ENCODE measurements around the gene NME7. TPM values are rescaled to one million over a fixed set of nuclear protein-coding genes. Genes with fewer than 3 reads are reported as not detected.
"Not testable (repeated sequence)": the region's sequence is repeated elsewhere in the genome, so short reads cannot be mapped to it uniquely, and the experiment has no call there.

NME7 gene
- polyA plus RNA-seq, 1 donor from 2014 or later, result 10.7 TPM

DNA sequence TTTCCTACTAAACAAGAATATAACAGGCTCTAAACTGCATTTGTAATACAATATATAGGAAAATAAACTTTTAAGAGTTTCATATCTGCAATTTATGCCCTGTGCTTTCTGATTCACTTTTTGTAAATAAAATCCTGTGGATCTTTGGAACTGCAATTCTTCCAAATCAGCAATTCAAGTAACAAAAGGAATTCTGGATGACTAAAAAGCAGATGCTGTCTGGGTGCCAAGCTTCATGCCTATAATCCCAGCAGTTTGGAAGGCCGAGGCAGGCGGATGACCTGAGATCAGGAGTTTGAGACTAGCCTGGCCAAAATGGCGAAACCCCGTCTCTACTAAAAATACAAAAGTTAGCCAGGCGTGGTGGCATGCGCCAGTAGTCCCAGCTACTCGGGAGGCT, 6.3 kb downstream of the NME7 start:
- H3K4me1 Mint-ChIP-seq, result peaks cover 0 to 6% (median 4%) of the 10 kb centered on the region in 3 donors
- H3K4me3 Mint-ChIP-seq, result no peak overlapping the region
- peaks cover 5% of the 10 kb centered on the region for H3K36me3 Mint-ChIP-seq
- peaks cover 0 to 5% (median 0%) of the 10 kb centered on the region in 3 donors for H3K9me3 Mint-ChIP-seq
- H3K27me3 Mint-ChIP-seq, result no peaks in the 10 kb centered on the region
- no peak overlapping the region for H3K27ac Mint-ChIP-seq

DNA sequence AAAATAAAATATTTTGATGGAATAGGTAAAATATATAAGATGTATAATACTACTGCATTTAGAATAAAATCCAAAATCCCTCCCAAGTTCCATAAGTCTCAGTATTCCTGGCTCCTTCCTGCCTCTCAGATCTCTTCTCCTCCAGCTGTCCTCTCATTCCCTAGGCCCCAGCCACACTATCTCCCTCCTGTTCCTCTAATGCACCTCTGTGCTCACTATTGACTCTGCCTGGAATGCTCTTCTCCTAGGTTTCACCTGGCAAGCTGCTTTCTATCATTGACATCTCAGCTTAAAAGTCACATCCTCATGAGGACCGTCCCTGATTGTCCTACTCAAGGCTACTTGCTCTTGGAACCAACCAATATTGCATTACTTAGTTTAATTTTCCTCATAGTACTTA, 7.2 kb downstream of the NME7 start:
- H3K27me3 Mint-ChIP-seq, result no peaks in the 10 kb centered on the region
- H3K4me1 Mint-ChIP-seq, result peaks cover 0 to 6% (median 4%) of the 10 kb centered on the region in 3 donors
- no peak overlapping the region for H3K4me3 Mint-ChIP-seq
- H3K9me3 Mint-ChIP-seq, result peaks cover 0 to 5% (median 0%) of the 10 kb centered on the region in 3 donors
- no peak overlapping the region for H3K27ac Mint-ChIP-seq
- peaks cover 5% of the 10 kb centered on the region for H3K36me3 Mint-ChIP-seq

DNA sequence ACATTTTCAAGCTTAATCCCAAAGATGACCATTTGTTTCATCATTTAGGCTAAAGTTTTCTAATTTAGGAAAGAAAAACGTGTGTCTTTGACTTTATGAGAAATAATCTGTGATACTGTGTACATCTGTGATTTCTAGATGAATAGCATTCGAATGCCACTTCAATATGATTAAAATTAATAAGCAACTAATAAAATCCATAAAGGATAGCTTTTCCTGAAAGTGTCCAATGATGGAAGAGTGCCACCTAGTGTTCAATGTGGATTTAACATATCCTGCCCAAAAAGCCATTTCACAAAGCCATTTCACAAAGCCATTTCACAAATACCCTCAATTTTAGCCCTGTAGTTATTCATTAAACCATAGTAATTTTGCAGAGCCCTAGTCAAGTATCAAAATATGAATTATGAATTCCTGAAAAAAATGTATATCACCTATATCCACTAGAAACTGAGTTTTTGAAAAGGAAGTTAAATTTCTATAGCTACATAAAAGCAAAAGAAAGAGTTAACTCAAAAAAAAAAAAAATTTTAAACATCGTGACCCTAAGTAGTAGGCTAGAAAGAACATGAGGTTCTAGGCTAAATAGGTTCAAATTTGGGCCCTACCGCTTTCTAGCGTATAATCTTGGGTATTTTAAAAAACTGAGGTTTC, 19.1 kb downstream of the NME7 start:
- Mint-ChIP-seq H3K9me3 (no peaks in the 10 kb centered on the region), H3K4me1 (peaks cover 0 to 3% (median 0%) of the 10 kb centered on the region in 3 donors), H3K27me3 (no peaks in the 10 kb centered on the region)

DNA sequence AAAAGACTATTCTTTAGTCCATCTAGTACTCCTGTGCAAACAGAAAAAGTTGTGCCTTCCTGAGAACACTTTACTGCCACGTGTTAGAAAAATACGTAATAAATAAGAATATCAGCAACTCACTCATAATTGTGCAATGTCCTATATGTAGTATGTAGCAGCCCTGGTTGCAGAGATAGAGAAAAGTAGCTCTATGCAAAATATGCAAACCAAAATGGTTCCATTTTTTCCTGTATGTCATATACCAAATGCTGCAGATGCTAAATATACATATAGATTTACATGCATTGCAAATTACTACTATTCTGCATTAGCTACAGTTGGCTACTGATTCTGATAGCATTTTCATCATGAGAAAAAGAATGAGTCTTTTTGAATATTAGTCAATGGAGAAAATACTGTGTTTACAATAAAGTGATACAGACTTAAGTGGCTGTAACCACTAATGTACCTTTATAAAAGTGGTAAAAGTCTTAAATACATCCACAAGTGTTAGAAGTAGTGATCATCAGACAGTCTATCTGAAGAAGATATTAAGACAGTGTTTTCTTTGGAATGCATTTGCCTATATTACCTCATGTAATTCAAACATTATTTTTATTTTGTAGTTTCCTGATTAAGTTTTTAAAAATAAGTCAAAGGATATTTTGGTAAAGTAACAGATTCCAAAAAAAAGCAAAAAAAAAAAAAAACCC, 19.8 kb downstream of the NME7 start:
- peaks cover 4% of the 10 kb centered on the region for H3K36me3 Mint-ChIP-seq
- H3K9me3 Mint-ChIP-seq, result no peaks in the 10 kb centered on the region
- no peak overlapping the region for H3K27ac Mint-ChIP-seq
- H3K4me3 Mint-ChIP-seq, result no peak overlapping the region
- no peaks in the 10 kb centered on the region for H3K27me3 Mint-ChIP-seq
- H3K4me1 Mint-ChIP-seq, result peaks cover 0 to 3% (median 0%) of the 10 kb centered on the region in 3 donors

More for the DNA sequence above, 19.1 kb downstream of the NME7 start:
- no peak overlapping the region for H3K27ac Mint-ChIP-seq
- peaks cover 7% of the 10 kb centered on the region for H3K36me3 Mint-ChIP-seq
- no peak overlapping the region for H3K4me3 Mint-ChIP-seq

DNA sequence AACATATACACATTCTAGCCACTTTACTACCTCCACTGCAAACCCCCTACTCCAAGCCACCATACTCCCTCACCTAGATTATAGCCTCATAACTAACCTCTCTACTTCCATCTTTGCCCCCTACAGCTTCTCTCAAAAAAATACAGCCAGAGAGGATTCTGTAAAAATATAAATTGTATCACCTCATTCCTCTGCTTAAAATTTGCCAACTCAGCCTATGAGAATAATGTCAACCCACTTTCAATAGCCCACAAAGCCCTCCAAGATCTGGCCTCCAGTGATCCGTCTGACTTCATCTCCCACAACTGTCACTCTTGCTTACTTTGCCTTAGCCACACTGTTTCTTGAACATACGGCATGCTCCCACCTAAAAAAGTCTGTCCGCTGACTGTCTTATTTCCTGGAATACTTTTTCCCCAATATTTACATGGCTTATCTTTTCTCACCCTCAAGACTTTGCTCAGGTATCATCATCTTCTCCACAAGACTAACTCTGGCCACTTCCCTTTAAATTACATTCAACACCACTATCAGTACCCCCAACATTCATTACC, 21.5 kb downstream of the NME7 start:
- H3K4me3 Mint-ChIP-seq, result no peak overlapping the region
- no peak overlapping the region for H3K27ac Mint-ChIP-seq
- H3K36me3 Mint-ChIP-seq, result peaks cover 3% of the 10 kb centered on the region
- no peaks in the 10 kb centered on the region for H3K27me3 Mint-ChIP-seq
- peaks cover 0 to 3% (median under 1%) of the 10 kb centered on the region in 3 donors for H3K4me1 Mint-ChIP-seq
- no peaks in the 10 kb centered on the region for H3K9me3 Mint-ChIP-seq

DNA sequence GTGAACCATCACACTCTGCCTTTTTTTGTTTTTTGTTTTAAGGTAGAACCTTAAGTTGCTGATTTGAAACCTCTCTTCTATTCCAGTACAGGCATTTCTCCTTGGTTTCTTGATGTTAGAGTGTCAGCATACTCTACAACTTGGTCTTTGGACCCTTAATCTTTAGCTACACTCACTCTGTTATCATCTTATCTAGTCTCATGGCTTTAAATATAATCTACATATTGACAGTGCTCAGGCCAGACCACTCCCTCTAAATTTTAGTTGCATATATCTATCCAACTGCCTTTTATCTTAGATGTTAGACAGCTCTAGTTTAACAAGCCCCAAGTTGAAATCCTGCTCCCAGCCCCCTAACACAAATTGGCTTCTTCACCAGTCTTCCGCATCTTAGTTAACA, 22.1 kb downstream of the NME7 start:
- peaks cover 3% of the 10 kb centered on the region for H3K36me3 Mint-ChIP-seq
- H3K9me3 Mint-ChIP-seq, result no peaks in the 10 kb centered on the region
- H3K4me1 Mint-ChIP-seq, result peaks cover 4 to 7% (median 6%) of the 10 kb centered on the region in 3 donors
- H3K27me3 Mint-ChIP-seq, result peaks cover 1% of the 10 kb centered on the region
- H3K4me3 Mint-ChIP-seq, result no peak overlapping the region
- H3K27ac Mint-ChIP-seq, result no peak overlapping the region

DNA sequence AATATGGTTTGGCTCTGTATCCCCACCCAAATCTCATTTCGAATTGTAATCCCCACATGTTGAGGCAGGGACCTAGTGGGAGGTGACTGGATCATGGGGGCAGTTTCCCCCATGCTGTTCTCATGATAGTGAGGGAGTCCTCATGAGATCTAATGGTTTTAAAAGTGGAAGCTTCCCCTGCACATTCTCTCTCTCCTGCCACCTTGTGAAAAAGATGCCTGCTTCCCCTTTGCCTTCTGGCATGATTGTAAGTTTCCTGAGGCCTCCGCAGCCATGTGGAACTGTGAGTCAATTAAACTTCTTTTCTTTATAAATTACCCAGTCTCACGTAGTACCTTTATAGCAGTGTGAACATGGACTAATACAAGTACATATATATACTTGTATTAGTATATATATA, 25.5 kb downstream of the NME7 start:
- H3K27ac Mint-ChIP-seq, H3K4me3 Mint-ChIP-seq, H3K27me3 Mint-ChIP-seq, H3K4me1 Mint-ChIP-seq, H3K36me3 Mint-ChIP-seq, H3K9me3 Mint-ChIP-seq: not testable (repeated sequence)

DNA sequence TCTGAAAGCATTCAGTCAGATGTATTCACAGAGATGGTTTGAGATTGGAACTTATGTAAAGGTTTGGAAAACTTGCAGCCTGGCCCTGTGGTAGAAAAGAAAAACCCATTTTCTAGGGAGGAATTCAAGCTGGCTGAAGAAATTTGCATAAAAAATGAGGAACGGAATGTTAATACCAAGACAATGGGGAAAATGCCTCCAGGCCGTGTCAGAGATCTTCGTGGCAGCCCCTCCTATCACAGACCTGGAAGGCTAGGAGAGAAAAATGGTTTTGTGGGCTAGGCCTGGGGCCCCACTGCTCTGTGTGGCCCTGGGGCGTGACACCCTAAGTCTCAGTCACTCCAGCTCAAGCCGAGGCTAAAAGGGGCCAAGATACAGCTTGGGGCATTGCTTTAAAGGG, 26.7 kb downstream of the NME7 start:
- Mint-ChIP-seq H3K27me3 (peaks cover 2% of the 10 kb centered on the region), H3K4me1 (peaks cover 2 to 9% (median 8%) of the 10 kb centered on the region in 3 donors), H3K4me3 (peak overlapping the region in 1 of 4 donors; percentile 49), H3K36me3 (peaks cover 8% of the 10 kb centered on the region), H3K9me3 (peaks cover 0 to 2% (median 0%) of the 10 kb centered on the region in 3 donors), H3K27ac (no peak overlapping the region)

DNA sequence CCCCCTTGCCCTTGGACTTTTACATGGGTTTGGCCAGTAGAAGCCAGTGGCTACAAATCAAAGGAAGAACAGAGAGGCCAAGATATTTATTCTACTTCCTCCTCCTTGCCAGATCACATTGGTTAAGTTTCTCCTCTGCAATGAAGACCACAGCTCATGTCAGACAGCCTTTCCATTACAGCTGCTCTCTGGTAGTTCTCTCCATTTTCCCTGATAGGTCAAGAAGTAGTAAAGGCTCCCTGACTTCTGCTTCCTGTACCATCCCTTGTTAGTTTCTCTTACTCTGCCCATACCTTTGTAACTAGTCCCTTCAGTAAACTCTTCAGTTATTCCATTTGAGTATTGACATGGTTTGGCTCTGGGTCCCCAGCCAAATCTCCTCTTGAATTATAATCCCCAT, 27.8 kb downstream of the NME7 start:
- peaks cover 2% of the 10 kb centered on the region for H3K27me3 Mint-ChIP-seq
- H3K4me1 Mint-ChIP-seq, result peaks cover 2 to 9% (median 8%) of the 10 kb centered on the region in 3 donors
- H3K36me3 Mint-ChIP-seq, result peaks cover 10% of the 10 kb centered on the region
- peaks cover 0 to 6% (median 3%) of the 10 kb centered on the region in 3 donors for H3K9me3 Mint-ChIP-seq
- H3K27ac Mint-ChIP-seq, result no peak overlapping the region
- H3K4me3 Mint-ChIP-seq, result no peak overlapping the region

DNA sequence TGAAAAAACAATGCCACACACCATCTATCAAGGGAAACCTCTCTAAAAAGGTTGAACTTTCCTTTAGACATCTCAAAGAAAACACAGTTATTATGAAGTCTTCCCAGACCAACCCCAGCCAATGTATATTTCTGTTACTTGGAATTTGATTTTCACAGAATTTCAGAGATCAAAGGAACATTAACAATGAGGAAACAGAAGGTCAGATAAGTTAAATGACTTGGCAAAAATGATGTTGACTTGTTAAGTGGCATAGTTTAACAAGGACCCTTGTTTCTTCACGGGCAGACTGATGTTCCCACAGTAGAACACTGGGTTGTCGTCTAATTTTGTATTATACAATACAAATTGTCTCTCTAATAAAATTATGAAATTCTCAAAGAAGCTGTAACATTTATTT, 29.0 kb downstream of the NME7 start:
- Mint-ChIP-seq H3K4me3 (no peak overlapping the region), H3K9me3 (peaks cover 0 to 6% (median 3%) of the 10 kb centered on the region in 3 donors), H3K27ac (no peak overlapping the region), H3K4me1 (peaks cover 4 to 9% (median 8%) of the 10 kb centered on the region in 3 donors), H3K36me3 (peaks cover 12% of the 10 kb centered on the region), H3K27me3 (peaks cover 2% of the 10 kb centered on the region)

DNA sequence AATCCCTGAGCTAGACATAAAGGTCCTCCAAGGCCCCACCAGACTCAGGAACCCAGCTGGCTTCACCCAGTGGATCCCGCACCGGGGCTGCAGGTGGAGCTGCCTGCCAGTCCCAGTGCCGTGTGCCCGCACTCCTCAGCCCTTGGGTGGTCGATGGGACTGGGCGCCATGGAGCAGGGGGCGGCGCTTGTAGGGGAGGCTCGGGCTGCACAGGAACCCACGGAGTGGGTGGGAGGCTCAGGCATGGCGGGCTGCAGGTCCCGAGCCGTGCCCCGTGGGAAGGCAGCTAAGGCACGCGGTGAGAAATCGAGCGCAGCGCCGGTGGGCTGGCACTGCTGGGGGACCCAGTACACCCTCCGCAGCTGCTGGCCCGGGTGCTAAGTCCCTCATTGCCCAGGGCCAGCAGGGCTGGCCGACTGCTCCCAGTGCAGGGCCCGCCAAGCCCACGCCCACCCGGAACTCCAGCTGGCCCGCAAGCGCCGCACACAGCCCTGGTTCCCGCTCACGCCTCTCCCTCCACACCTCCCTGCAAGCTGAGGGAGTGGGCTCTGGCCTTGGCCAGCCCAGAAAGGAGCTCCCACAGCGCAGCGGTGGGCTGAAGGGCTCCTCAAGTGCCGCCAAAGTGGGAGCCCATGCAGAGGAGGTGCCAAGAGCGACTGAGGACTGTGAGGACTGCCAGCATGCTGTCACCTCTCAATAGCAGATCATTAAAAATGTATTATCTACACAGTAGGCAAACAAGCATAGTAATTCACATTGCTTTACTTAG, 30.5 kb downstream of the NME7 start:
- H3K4me1 Mint-ChIP-seq, H3K9me3 Mint-ChIP-seq, H3K27ac Mint-ChIP-seq, H3K4me3 Mint-ChIP-seq, H3K27me3 Mint-ChIP-seq: not testable (repeated sequence)
- peaks cover 13% of the 10 kb centered on the region for H3K36me3 Mint-ChIP-seq

DNA sequence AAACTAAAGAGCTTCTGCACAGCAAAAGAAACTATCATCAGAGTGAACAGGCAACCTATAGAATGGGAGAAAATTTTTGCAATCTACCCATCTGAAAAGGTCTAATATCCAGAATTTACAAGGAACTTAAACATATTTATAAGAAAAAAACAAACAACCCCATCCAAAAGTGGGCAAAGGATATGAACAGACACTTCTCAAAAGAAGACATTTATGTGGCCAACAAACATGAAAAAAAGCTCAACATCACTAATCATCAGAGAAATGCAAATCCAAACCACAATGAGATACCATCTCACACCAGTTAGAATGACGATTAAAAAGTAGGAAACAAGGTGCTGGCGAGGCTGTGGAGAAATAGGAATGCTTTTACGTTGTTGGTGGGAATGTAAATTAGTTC, 32.9 kb downstream of the NME7 start:
- H3K27me3 Mint-ChIP-seq, H3K4me3 Mint-ChIP-seq, H3K4me1 Mint-ChIP-seq, H3K27ac Mint-ChIP-seq: not testable (repeated sequence)
- Mint-ChIP-seq H3K9me3 (peaks cover 7 to 27% (median 12%) of the 10 kb centered on the region in 3 donors), H3K36me3 (peaks cover 14% of the 10 kb centered on the region)

DNA sequence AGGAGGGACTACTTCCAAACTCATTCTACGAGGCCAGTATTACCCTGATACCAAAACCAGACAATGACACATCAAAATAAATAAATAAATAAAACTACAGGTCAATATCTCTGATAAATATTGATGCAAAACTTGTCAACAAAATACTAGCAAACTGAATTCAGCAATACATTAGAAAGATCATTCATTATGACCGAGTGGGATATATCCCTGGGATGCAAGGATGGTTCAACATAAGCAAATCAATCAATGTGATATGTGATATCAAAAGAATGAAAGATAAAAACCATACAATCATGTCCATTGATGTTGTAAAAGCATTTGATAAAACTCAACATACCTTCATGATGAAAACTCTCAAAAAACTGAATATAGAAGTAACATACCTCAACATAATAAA, 36.7 kb downstream of the NME7 start:
- Mint-ChIP-seq H3K36me3 (peaks cover 21% of the 10 kb centered on the region), H3K27me3 (no peaks in the 10 kb centered on the region), H3K9me3 (peaks cover 9 to 38% (median 17%) of the 10 kb centered on the region in 3 donors), H3K4me1 (peaks cover 0 to 10% (median 9%) of the 10 kb centered on the region in 3 donors), H3K27ac (no peak overlapping the region), H3K4me3 (peak overlapping the region in 1 of 4 donors; percentile 45)

DNA sequence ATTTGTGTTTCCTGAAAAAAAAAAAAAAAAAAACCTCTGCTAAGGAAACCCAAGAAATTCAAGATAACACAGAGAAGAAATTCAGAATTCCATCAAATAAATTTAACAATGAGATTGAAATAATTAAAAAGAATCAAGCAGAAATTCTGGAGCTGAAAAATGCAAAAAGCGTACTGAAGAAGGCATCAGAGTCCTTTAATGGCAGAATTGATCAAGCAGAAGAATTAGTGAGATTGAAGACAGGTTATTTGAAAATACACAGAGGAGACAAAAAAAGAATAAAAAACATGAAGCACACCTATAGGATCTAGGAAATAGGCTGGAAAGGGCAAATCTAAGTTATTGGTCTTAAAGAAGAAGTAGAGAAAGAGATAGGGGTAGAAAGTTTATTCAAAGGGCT, 38.2 kb downstream of the NME7 start:
- H3K4me3 Mint-ChIP-seq, result no peak overlapping the region
- H3K27ac Mint-ChIP-seq, result no peak overlapping the region
- peaks cover 18% of the 10 kb centered on the region for H3K36me3 Mint-ChIP-seq
- H3K9me3 Mint-ChIP-seq, result peaks cover 6 to 38% (median 12%) of the 10 kb centered on the region in 3 donors
- H3K4me1 Mint-ChIP-seq, result peaks cover 0 to 10% (median 9%) of the 10 kb centered on the region in 3 donors
- H3K27me3 Mint-ChIP-seq, result no peaks in the 10 kb centered on the region

DNA sequence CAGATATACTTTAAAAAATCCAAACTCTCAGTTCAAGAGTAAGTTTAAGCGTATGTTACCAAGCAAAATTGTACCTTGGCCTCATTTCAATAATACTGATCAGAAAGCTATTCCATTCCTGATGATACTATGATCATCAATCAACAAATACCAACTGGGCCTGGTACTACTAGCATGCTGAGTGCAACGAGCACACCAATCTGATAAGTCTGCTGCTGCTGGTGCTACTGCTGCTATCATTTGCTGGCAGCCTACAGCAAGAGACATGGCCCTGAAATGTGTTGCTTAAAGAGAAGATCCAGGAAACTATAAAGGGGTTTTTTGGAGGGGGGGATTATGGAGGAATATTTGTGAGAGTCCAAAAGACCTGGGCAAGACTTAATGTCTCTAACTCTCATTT, 39.7 kb downstream of the NME7 start:
- Mint-ChIP-seq H3K9me3 (peaks cover 6 to 36% (median 12%) of the 10 kb centered on the region in 3 donors), H3K4me1 (peaks cover 0 to 9% (median 5%) of the 10 kb centered on the region in 3 donors), H3K36me3 (peaks cover 16% of the 10 kb centered on the region), H3K4me3 (no peak overlapping the region), H3K27ac (no peak overlapping the region), H3K27me3 (no peaks in the 10 kb centered on the region)

Measured in IgD-negative memory B cell (primary cell).